ENCODE measurements around the gene FAM13B. TPM values are rescaled to one million over a fixed set of nuclear protein-coding genes. Genes with fewer than 3 reads are reported as not detected.
"Not testable (repeated sequence)": the region's sequence is repeated elsewhere in the genome, so short reads cannot be mapped to it uniquely, and the experiment has no call there.

Gene FAM13B
- total RNA-seq, 2 experiments from 2014 or later, result 33.1 to 36.7 TPM

DNA sequence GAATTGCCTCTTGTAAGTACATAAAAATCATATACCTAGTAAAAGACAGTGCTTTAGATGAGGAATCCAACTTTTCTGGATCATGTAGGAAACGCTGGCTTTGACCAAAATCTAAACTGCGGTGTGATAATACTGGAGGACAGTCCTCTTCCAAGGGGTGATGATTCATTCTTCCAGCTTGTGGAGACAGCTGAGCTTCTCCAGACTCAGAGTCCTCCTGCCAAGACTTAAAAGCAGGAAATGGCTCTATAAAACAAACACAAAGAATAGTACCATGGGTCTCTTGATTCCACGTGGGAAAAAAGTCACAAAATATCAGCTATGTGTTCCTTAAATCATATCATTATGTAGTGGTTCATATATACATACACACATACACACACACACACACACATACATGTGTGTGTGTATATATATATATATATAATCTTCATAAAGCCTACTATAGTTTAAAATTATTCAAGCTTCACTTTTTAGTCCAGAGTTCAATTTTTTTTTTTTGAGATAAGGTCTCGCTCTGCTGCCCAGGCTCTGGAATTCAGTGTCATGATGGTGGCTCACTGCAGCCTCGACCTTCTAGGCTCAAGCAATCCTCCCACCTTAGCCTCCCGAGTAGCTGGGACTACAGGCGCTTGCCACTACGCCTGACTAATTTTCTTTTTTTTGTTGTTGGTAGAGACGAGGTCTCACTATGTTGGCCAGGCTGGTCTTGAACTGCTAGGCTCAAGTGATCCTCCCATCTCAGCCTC is 78.6 kb downstream of the FAM13B start:
- POLR2A ChIA-PET, result interaction anchor here (1.0 kb wide), 1 partner anchor 65 kb away, joined by 3 read pairs; the partner anchor contains the start of gene PKD2L2

GRCh38 chr5:137945825-137946224 is 87.1 kb downstream of the FAM13B start:
- CTCF ChIA-PET, result interaction anchor here (0.8 kb wide), 1 partner anchor 19 kb away, joined by 3 read pairs; no protein-coding TSS in a partner anchor
- Histone ChIP-seq H3K27me3 (ENCODE audit: control insufficient read depth in 1 of 2, insufficient read depth in 2 of 2, low read length in 2 of 2) (no peaks in the 10 kb centered on the region), H3K9me3 (ENCODE audit: control insufficient read depth in 1 of 2, insufficient read depth in 1 of 2, low read length in 2 of 2) (no peaks in the 10 kb centered on the region), H3K36me3 (ENCODE audit: insufficient read depth, low read length) (peaks cover 92% of the 10 kb centered on the region), H3K27ac (ENCODE audit: low read depth in 1 of 2, low read length in 2 of 2) (no peak overlapping the region), H3K4me3 (ENCODE audit: low read length) (no peak overlapping the region), H3K4me1 (ENCODE audit: insufficient read depth, low read length) (no peaks in the 10 kb centered on the region)
- Mint-ChIP-seq H3K27ac (no peak overlapping the region), H3K36me3 (ENCODE audit: low read depth) (peaks cover 96% of the 10 kb centered on the region), H3K27me3 (no peaks in the 10 kb centered on the region), H3K4me3 (no peak overlapping the region), H3K9me3 (no peaks in the 10 kb centered on the region), H3K4me1 (ENCODE audit: low read depth) (no peaks in the 10 kb centered on the region)
- POLR2A ChIA-PET, result no interaction called here
- TF ChIP-seq, protein P1, sequence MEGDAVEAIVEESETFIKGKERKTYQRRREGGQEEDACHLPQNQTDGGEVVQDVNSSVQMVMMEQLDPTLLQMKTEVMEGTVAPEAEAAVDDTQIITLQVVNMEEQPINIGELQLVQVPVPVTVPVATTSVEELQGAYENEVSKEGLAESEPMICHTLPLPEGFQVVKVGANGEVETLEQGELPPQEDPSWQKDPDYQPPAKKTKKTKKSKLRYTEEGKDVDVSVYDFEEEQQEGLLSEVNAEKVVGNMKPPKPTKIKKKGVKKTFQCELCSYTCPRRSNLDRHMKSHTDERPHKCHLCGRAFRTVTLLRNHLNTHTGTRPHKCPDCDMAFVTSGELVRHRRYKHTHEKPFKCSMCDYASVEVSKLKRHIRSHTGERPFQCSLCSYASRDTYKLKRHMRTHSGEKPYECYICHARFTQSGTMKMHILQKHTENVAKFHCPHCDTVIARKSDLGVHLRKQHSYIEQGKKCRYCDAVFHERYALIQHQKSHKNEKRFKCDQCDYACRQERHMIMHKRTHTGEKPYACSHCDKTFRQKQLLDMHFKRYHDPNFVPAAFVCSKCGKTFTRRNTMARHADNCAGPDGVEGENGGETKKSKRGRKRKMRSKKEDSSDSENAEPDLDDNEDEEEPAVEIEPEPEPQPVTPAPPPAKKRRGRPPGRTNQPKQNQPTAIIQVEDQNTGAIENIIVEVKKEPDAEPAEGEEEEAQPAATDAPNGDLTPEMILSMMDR (IDR thresholded peaks at IDR 0.05), result no peak
- no peak for ATAC-seq (ENCODE audit: poor library complexity)
- intact Hi-C loops (cut with DNase I, micrococcal nuclease), result no loop called here
- DNase-seq, result no peak

More for the DNA sequence above, 78.6 kb downstream of the FAM13B start:
- Histone ChIP-seq H3K4me3 (ENCODE audit: low read length) (no peak overlapping the region), H3K27me3 (ENCODE audit: control insufficient read depth in 1 of 2, insufficient read depth in 2 of 2, low read length in 2 of 2) (no peaks in the 10 kb centered on the region), H3K9me3 (ENCODE audit: control insufficient read depth in 1 of 2, insufficient read depth in 1 of 2, low read length in 2 of 2) (no peaks in the 10 kb centered on the region), H3K27ac (ENCODE audit: low read depth in 1 of 2, low read length in 2 of 2) (no peak overlapping the region), H3K4me1 (ENCODE audit: insufficient read depth, low read length) (no peaks in the 10 kb centered on the region), H3K36me3 (ENCODE audit: insufficient read depth, low read length) (peaks cover 65% of the 10 kb centered on the region)
- ATAC-seq (ENCODE audit: poor library complexity), result no peak
- no peak for DNase-seq
- Mint-ChIP-seq H3K9me3 (no peaks in the 10 kb centered on the region), H3K27ac (no peak overlapping the region), H3K4me3 (no peak overlapping the region), H3K4me1 (ENCODE audit: low read depth) (no peaks in the 10 kb centered on the region), H3K27me3 (no peaks in the 10 kb centered on the region), H3K36me3 (ENCODE audit: low read depth) (peaks cover 80% of the 10 kb centered on the region)
- TF ChIP-seq, protein P1 (IDR thresholded peaks at IDR 0.05), result no peak
- CTCF ChIA-PET, result interaction anchor here (1.2 kb wide), 1 partner anchor 9 kb away, joined by 5 read pairs; no protein-coding TSS in a partner anchor
- intact Hi-C loops (cut with DNase I, micrococcal nuclease), result loop anchor here in 1 of 2 experiments (10.0 kb wide), 1 partner anchor 170 kb away; no protein-coding TSS in a partner anchor

GRCh38 chr5:137944280-137944679 is 88.6 kb downstream of the FAM13B start:
- H3K9me3 ChIP-seq (ENCODE audit: control insufficient read depth in 1 of 2, insufficient read depth in 1 of 2, low read length in 2 of 2); H3K4me1 Mint-ChIP-seq (ENCODE audit: low read depth); H3K4me1 ChIP-seq (ENCODE audit: insufficient read depth, low read length); H3K4me3 ChIP-seq (ENCODE audit: low read length); CTCF ChIA-PET; H3K27ac ChIP-seq (ENCODE audit: low read depth in 1 of 2, low read length in 2 of 2); H3K4me3 Mint-ChIP-seq; intact Hi-C loops (cut with DNase I, micrococcal nuclease); H3K27me3 ChIP-seq (ENCODE audit: control insufficient read depth in 1 of 2, insufficient read depth in 2 of 2, low read length in 2 of 2); ATAC-seq (ENCODE audit: poor library complexity); H3K27me3 Mint-ChIP-seq; H3K27ac Mint-ChIP-seq; H3K9me3 Mint-ChIP-seq; POLR2A ChIA-PET; DNase-seq: not testable (repeated sequence)
- peaks cover 95% of the 10 kb centered on the region for H3K36me3 ChIP-seq (ENCODE audit: insufficient read depth, low read length)
- H3K36me3 Mint-ChIP-seq (ENCODE audit: low read depth), result peaks cover 99% of the 10 kb centered on the region
